Measurements from ENCODE around the gene FLVCR1. TPM values are rescaled to one million over a fixed set of nuclear protein-coding genes. Genes with fewer than 3 reads are reported as not detected.
"Not testable (repeated sequence)": the region's sequence is repeated elsewhere in the genome, so short reads cannot be mapped to it uniquely, and the experiment has no call there.

Gene FLVCR1
- total RNA-seq, 1 donor = 5.4 TPM

GRCh38 chr1:212827171-212827776, 30.8 kb upstream of the FLVCR1 start:
- H4K20me1 ChIP-seq (ENCODE audit: insufficient read depth, low read length) = no peaks in the 10 kb centered on the region
- no peak overlapping the region for H3K27ac ChIP-seq (ENCODE audit: low read depth, low read length)
- H3K79me2 ChIP-seq (ENCODE audit: insufficient read depth, low read length) = no peaks in the 10 kb centered on the region
- no peak for TF ChIP-seq CTCF (IDR thresholded peaks at IDR 0.05; ENCODE audit: extremely low read depth, low read depth, low read length)
- no peaks in the 10 kb centered on the region for H3K27me3 ChIP-seq (ENCODE audit: insufficient read depth, low read length)
- no peaks in the 10 kb centered on the region for H3K4me1 ChIP-seq (ENCODE audit: insufficient read depth, low read length)
- H2AFZ ChIP-seq (ENCODE audit: low read length) = no peak overlapping the region
- H3K4me3 ChIP-seq (ENCODE audit: insufficient read depth, low read length) = no peak overlapping the region
- peaks cover 6% of the 10 kb centered on the region for H3K9me3 ChIP-seq (ENCODE audit: low read depth, low read length)
- DNase-seq (ENCODE audit: insufficient read length, low spot score, missing footprints) = no peak
- H3K36me3 ChIP-seq (ENCODE audit: insufficient read depth, low read length) = no peaks in the 10 kb centered on the region
- H3K4me2 ChIP-seq (ENCODE audit: insufficient read depth, low read length) = no peak overlapping the region

GRCh38 chr1:212827831-212828278, 30.2 kb upstream of the FLVCR1 start:
- no peak for DNase-seq (ENCODE audit: insufficient read length, low spot score, missing footprints)
- Histone ChIP-seq H3K27ac (ENCODE audit: low read depth, low read length) (no peak overlapping the region), H3K4me2 (ENCODE audit: insufficient read depth, low read length) (no peak overlapping the region), H3K27me3 (ENCODE audit: insufficient read depth, low read length) (no peaks in the 10 kb centered on the region), H3K79me2 (ENCODE audit: insufficient read depth, low read length) (no peaks in the 10 kb centered on the region), H3K36me3 (ENCODE audit: insufficient read depth, low read length) (no peaks in the 10 kb centered on the region), H3K9me3 (ENCODE audit: low read depth, low read length) (peaks cover 6% of the 10 kb centered on the region), H3K4me1 (ENCODE audit: insufficient read depth, low read length) (no peaks in the 10 kb centered on the region), H2AFZ (ENCODE audit: low read length) (no peak overlapping the region), H3K4me3 (ENCODE audit: insufficient read depth, low read length) (no peak overlapping the region), H4K20me1 (ENCODE audit: insufficient read depth, low read length) (no peaks in the 10 kb centered on the region)
- no peak for TF ChIP-seq CTCF (IDR thresholded peaks at IDR 0.05; ENCODE audit: extremely low read depth, low read depth, low read length)

- H4K20me1 ChIP-seq (ENCODE audit: insufficient read depth, low read length) = no peaks in the 10 kb centered on the region
- no peak overlapping the region for H3K4me2 ChIP-seq (ENCODE audit: insufficient read depth, low read length)
- no peak overlapping the region for H3K4me3 ChIP-seq (ENCODE audit: insufficient read depth, low read length)
- DNase-seq (ENCODE audit: insufficient read length, low spot score, missing footprints) = peak; percentile 3
- H3K79me2 ChIP-seq (ENCODE audit: insufficient read depth, low read length) = no peaks in the 10 kb centered on the region
- no peak overlapping the region for H2AFZ ChIP-seq (ENCODE audit: low read length)
- no peaks in the 10 kb centered on the region for H3K27me3 ChIP-seq (ENCODE audit: insufficient read depth, low read length)
- TF ChIP-seq CTCF (IDR thresholded peaks at IDR 0.05; ENCODE audit: extremely low read depth, low read depth, low read length) = no peak
- no peak overlapping the region for H3K27ac ChIP-seq (ENCODE audit: low read depth, low read length)
- H3K9me3 ChIP-seq (ENCODE audit: low read depth, low read length) = peaks cover 6% of the 10 kb centered on the region
- no peaks in the 10 kb centered on the region for H3K4me1 ChIP-seq (ENCODE audit: insufficient read depth, low read length)
- H3K36me3 ChIP-seq (ENCODE audit: insufficient read depth, low read length) = no peaks in the 10 kb centered on the region
These were observed 29.7 kb upstream of the FLVCR1 start for GRCh38 chr1:212828395-212828794.

- not testable (repeated sequence) for H4K20me1 ChIP-seq (ENCODE audit: insufficient read depth, low read length); H3K4me1 ChIP-seq (ENCODE audit: insufficient read depth, low read length); H2AFZ ChIP-seq (ENCODE audit: low read length); H3K27ac ChIP-seq (ENCODE audit: low read depth, low read length); H3K9me3 ChIP-seq (ENCODE audit: low read depth, low read length); DNase-seq (ENCODE audit: insufficient read length, low spot score, missing footprints); H3K4me3 ChIP-seq (ENCODE audit: insufficient read depth, low read length); H3K79me2 ChIP-seq (ENCODE audit: insufficient read depth, low read length); H3K4me2 ChIP-seq (ENCODE audit: insufficient read depth, low read length); H3K27me3 ChIP-seq (ENCODE audit: insufficient read depth, low read length); H3K36me3 ChIP-seq (ENCODE audit: insufficient read depth, low read length)
These were observed 24.6 kb upstream of the FLVCR1 start for GRCh38 chr1:212833211-212834207.

Measured in osteoblast (primary cell).